VCaP (cell line): Measurements from ENCODE around the gene UNC45A.

Source experiments
- H3K27ac ChIP-seq: fragments of 450-650 bp; 2 replicates; pipeline ENCODE4 v1.5.1; 2017
- TF ChIP-seq, protein P1 (sequence below): fragments of 450-650 bp; conservative IDR thresholded peaks from 2 replicates; pipeline ENCODE4 v1.5.1; 2017; ENCODE audit warnings: mild to moderate bottlenecking, moderate library complexity

The UNC45A gene

DNA sequence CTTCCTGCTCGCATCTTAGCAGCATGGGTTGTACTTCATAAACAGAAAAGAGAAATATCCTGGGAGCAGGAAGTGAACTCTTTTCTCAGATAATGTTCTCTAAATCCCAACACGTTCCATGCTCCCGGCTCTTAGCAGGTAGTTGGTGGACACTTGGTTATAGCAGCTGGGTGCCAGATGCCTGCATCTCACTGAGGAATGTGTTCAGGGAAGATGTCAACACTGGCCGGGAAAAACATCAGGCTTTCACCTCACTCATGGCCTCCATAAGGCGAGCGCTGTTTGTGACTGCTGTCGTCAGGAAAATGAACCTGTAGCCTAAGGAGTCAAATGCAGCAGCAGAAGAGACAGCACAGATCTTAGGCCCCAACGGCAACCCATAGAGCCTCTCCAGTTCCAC is 63.7 kb downstream of the UNC45A start:
- TF ChIP-seq, protein P1, sequence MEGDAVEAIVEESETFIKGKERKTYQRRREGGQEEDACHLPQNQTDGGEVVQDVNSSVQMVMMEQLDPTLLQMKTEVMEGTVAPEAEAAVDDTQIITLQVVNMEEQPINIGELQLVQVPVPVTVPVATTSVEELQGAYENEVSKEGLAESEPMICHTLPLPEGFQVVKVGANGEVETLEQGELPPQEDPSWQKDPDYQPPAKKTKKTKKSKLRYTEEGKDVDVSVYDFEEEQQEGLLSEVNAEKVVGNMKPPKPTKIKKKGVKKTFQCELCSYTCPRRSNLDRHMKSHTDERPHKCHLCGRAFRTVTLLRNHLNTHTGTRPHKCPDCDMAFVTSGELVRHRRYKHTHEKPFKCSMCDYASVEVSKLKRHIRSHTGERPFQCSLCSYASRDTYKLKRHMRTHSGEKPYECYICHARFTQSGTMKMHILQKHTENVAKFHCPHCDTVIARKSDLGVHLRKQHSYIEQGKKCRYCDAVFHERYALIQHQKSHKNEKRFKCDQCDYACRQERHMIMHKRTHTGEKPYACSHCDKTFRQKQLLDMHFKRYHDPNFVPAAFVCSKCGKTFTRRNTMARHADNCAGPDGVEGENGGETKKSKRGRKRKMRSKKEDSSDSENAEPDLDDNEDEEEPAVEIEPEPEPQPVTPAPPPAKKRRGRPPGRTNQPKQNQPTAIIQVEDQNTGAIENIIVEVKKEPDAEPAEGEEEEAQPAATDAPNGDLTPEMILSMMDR = no peak

GRCh38 chr15:91001209-91001608 is 66.1 kb downstream of the UNC45A start:
- TF ChIP-seq, protein P1 = no peak
- H3K27ac ChIP-seq = no peak overlapping the region

More for the DNA sequence above, 63.7 kb downstream of the UNC45A start:
- no peak overlapping the region for H3K27ac ChIP-seq
